Hematopoietic multipotent progenitor cell (in vitro differentiated cells): ENCODE results near the gene UCP1. TPM values are rescaled to one million over a fixed set of nuclear protein-coding genes. Genes with fewer than 3 reads are reported as not detected.
"Not testable (repeated sequence)": the region's sequence is repeated elsewhere in the genome, so short reads cannot be mapped to it uniquely, and the experiment has no call there.

ENCODE experiments used
- DNase-seq, 3 donors: peaks; one replicate each; pipeline ENCODE4 v3.0.0-alpha.2; 2011 to 2015; ENCODE audit warnings: low read depth in 2 of 3, low spot score in 2 of 3
- small RNA-seq: library from RNA; depleted of rRNA; stranded (forward); fragments of <200 nt; gene quantifications from one replicate; pipeline ENCODE3, GENCODE V24; 2012
- total RNA-seq: library from RNA; depleted of rRNA; stranded (reverse); fragments of >200 nt; gene quantifications from one replicate; pipeline ENCODE4 v1.2.3, GENCODE V29; 2012

UCP1 gene
- total RNA-seq, 1 donor = not detected

- DNase-seq = no peak
Observed at GRCh38 chr4:140556372-140557085, 12.2 kb downstream of the UCP1 start.

GRCh38 chr4:140533951-140534480 lies 34.7 kb downstream of the UCP1 start:
- no peak for DNase-seq

DNA sequence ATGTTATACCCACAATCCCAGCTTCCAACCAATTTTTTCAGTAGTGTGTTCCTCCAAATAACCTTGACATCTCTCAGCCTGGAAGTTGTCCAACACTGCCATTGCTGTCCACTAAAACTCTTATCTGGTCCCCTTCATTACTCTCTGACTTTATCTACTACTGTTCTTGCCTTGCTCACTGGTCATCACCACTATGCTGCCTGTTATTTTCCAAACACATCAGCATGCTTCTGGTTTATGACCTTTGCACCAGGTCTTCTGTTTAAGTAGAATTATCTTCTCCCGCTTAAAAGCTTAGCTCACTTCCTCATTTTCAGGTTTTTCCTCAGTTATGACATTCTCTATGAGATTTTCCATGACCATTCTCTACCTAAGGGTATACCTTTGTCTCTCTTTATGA lies 39.3 kb downstream of the UCP1 start:
- DNase-seq = no peak

DNA sequence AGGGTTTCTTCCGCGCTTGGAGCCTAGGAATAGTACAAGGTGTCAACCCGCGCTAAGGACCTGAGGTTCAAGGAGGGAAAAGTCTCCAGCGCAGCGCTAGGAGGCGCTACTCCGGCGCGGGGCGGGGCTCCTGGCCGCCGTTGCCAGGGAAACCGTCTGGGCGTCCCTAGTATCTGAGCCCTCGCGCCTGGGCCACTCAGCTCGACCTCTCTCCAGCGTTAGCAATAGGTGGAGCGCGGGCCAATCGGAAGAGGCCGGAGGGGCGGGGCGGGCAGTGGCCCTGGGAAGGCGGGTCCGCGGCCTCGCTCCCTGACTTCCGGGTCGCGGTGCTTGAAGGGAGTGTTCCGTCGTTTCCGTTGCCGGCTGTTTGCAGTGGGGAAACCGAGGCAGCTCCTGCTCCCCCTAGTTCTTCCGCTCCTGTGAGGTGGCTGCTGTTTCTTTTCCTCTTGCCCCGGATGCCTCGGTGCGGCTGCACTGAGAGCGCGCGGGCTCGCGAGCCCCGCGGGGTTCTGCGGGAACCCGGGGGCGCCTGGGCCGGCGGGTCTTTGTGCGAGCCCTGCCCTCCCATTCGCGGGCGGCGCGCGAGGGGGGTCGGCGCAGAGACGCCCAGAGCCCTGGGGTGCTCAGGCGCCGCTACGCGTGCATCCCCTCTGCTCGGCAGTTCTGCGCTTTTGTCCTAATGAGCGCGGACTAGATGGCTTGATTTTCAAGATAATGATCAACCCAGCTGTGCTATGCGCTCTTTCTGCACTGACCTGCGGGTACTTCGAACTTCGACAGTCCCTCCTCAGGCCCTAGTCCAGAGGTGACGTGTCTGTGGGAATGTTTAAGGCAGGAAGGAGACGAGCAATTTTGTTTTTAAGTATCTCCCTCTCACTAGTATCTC lies 44.7 kb downstream of the UCP1 start, which contains the start of gene ELMOD2:
Gene ELMOD2 (plus strand): TSS at position 312 of the 886 bp plus-strand sequence. CDS start 1,261 bp downstream, outside the sequence.
- peak; percentile 89 to 99 (median 98) for DNase-seq

GRCh38 chr4:140523370-140523856 lies 45.3 kb downstream of the UCP1 start:
- no peak for DNase-seq

DNA sequence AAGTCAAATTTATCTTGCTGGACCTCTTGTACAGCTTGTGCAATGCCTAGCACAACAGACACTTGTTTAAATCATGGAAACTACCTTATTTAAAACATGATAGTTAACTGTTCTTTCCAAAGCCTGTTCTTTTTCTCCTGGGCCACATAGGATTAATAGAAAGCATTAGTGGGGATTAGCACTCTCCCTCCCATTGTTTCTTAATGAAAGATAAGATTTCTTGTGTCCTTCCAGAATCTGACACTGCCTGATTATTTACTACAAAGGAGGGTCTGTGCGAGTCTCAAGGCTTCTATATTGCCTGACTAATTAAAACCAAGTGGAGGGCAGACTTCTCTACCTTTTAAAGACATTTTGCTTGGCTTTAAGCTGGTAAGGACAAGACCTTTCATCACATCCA lies 53.3 kb downstream of the UCP1 start:
- no peak for DNase-seq

GRCh38 chr4:140513765-140514164 lies 55.0 kb downstream of the UCP1 start:
- not testable (repeated sequence) for DNase-seq

Small RNA genes within 50 kb of the gene (small RNA-seq; reads per million reads assigned to genes)
- gene AC108019.1 (not detected), gene RN7SL152P (not detected)

Other genes with a start within 250 kb of the UCP1 start
- gene SCOC, start 195.3 kb downstream of the UCP1 start, total RNA-seq = 5.1 TPM
- gene CLGN, start 141.3 kb downstream of the UCP1 start, total RNA-seq = 1.3 TPM
- gene MGAT4D, start 70.7 kb downstream of the UCP1 start, total RNA-seq = under 0.01 TPM
- 10.8 TPM for gene ELMOD2, start 44.8 kb downstream of the UCP1 start, total RNA-seq
- 0.54 TPM for gene TBC1D9, start 187.4 kb upstream of the UCP1 start, total RNA-seq